ENCODE measurements around the gene KCTD10.
"Not testable (repeated sequence)": the region's sequence is repeated elsewhere in the genome, so short reads cannot be mapped to it uniquely, and the experiment has no call there.

GRCh38 chr12:109473526-109474270 lies 3.4 kb downstream of the KCTD10 start:
- TF ChIP-seq CTCF, POLR2A, POLR2AphosphoS5 (IDR thresholded peaks at IDR 0.05): not testable (repeated sequence)
